Glutamatergic neuron (in vitro differentiated cells): Measurements from ENCODE around the gene CAVIN1. TPM values are rescaled to one million over a fixed set of nuclear protein-coding genes. Genes with fewer than 3 reads are reported as not detected.

Experiments used
- DNase-seq: peaks from one replicate; pipeline ENCODE4 v3.0.0; 2022
- H3K27ac Mint-ChIP-seq: one replicate; pipeline ENCODE4 v1.8.0; 2020; ENCODE audit warnings: mild to moderate bottlenecking, mixed read lengths, inconsistent platforms; ENCODE audit not compliant: unreplicated experiment
- H3K27me3 Mint-ChIP-seq: one replicate; pipeline ENCODE4 v1.8.0; 2020; ENCODE audit warnings: mild to moderate bottlenecking, moderate library complexity, mixed read lengths, inconsistent platforms; ENCODE audit not compliant: unreplicated experiment
- H3K36me3 Mint-ChIP-seq: one replicate; pipeline ENCODE4 v1.8.0; 2020; ENCODE audit warnings: mild to moderate bottlenecking, mixed read lengths, inconsistent platforms; ENCODE audit not compliant: unreplicated experiment
- H3K4me1 Mint-ChIP-seq: one replicate; pipeline ENCODE4 v1.8.0; 2020; ENCODE audit warnings: mild to moderate bottlenecking, low read depth, mixed read lengths, inconsistent platforms; ENCODE audit not compliant: unreplicated experiment
- H3K4me3 Mint-ChIP-seq: one replicate; pipeline ENCODE4 v1.8.0; 2020; ENCODE audit warnings: mild to moderate bottlenecking, mixed read lengths, inconsistent platforms; ENCODE audit not compliant: unreplicated experiment
- H3K9me3 Mint-ChIP-seq: one replicate; pipeline ENCODE4 v1.8.0; 2020; ENCODE audit warnings: mild to moderate bottlenecking, moderate library complexity, mixed read lengths, inconsistent platforms; ENCODE audit not compliant: unreplicated experiment
- CTCF ChIP-seq: fragments of 200-600 bp; sonication (generic); IDR thresholded peaks from one replicate; pipeline ENCODE4 v1.5.0; 2021; ENCODE audit not compliant: partially characterized antibody, unreplicated experiment
- total RNA-seq: library from RNA; stranded (reverse); fragmentation: NEBNext Ultra II Directional; extraction: Animal tissue kit (Norgen Biotek cat#: 25700); gene quantifications from one replicate; pipeline ENCODE4 v1.2.1, GENCODE V29; 2021; ENCODE audit not compliant: unreplicated experiment

The CAVIN1 gene
- total RNA-seq, 1 donor from 2014 or later: 0.32 TPM

GRCh38 chr17:42386777-42387657 lies 36.0 kb downstream of the CAVIN1 start:
- no peak for TF ChIP-seq CTCF
- Mint-ChIP-seq H3K27ac (peak overlapping the region; percentile 90), H3K4me1 (peaks cover 5% of the 10 kb centered on the region), H3K4me3 (peak overlapping the region; percentile 97), H3K36me3 (no peaks in the 10 kb centered on the region), H3K9me3 (peaks cover 6% of the 10 kb centered on the region), H3K27me3 (peaks cover 5% of the 10 kb centered on the region)
- no peak for DNase-seq

- no peak for TF ChIP-seq CTCF
- no peak overlapping the region for H3K27ac Mint-ChIP-seq
- H3K9me3 Mint-ChIP-seq: no peaks in the 10 kb centered on the region
- DNase-seq: no peak
- no peak overlapping the region for H3K4me3 Mint-ChIP-seq
- H3K36me3 Mint-ChIP-seq: no peaks in the 10 kb centered on the region
- peaks cover 5% of the 10 kb centered on the region for H3K27me3 Mint-ChIP-seq
- peaks cover 9% of the 10 kb centered on the region for H3K4me1 Mint-ChIP-seq
These were observed 41.2 kb downstream of the CAVIN1 start for GRCh38 chr17:42381898-42382297.

- DNase-seq: no peak
- TF ChIP-seq CTCF: no peak
- Mint-ChIP-seq H3K27ac (no peak overlapping the region), H3K27me3 (peaks cover 5% of the 10 kb centered on the region), H3K9me3 (no peaks in the 10 kb centered on the region), H3K36me3 (no peaks in the 10 kb centered on the region), H3K4me3 (no peak overlapping the region), H3K4me1 (peaks cover 7% of the 10 kb centered on the region)
These were observed 42.1 kb downstream of the CAVIN1 start for GRCh38 chr17:42380935-42381334.

- no peaks in the 10 kb centered on the region for H3K36me3 Mint-ChIP-seq
- H3K9me3 Mint-ChIP-seq: no peaks in the 10 kb centered on the region
- no peak overlapping the region for H3K4me3 Mint-ChIP-seq
- no peak overlapping the region for H3K27ac Mint-ChIP-seq
- no peak for TF ChIP-seq CTCF
- peaks cover 5% of the 10 kb centered on the region for H3K27me3 Mint-ChIP-seq
- peaks cover 7% of the 10 kb centered on the region for H3K4me1 Mint-ChIP-seq
- DNase-seq: no peak
These were observed 44.0 kb downstream of the CAVIN1 start for GRCh38 chr17:42378959-42379594.
